DND-41 (cell line): Measurements from ENCODE around the gene CRACR2B.

Experiments
- CTCF ChIP-seq: IDR thresholded peaks from 2 replicates; pipeline ENCODE4 v1.5.1; 2012; ENCODE audit warnings: borderline replicate concordance, low read length, moderate library complexity, mild to moderate bottlenecking; ENCODE audit not compliant: poor library complexity, severe bottlenecking; ENCODE audit errors: extremely low read depth
- EZH2 ChIP-seq: IDR thresholded peaks from 3 replicates; pipeline ENCODE4 v1.6.1; 2012; ENCODE audit warnings: borderline replicate concordance, low read depth, mild to moderate bottlenecking, moderate library complexity, low read length, inconsistent platforms; ENCODE audit not compliant: severe bottlenecking

- TF ChIP-seq CTCF (no peak), EZH2 (no peak)
Measured at GRCh38 chr11:816433-816779, 11.3 kb upstream of the CRACR2B start.
